Cerebellar nuclear complex (tissue), 1 donor: ENCODE measurements around the gene DDX53.

Experiments used
- DNase-seq, 2 experiments: peaks; one replicate each; lab custom pipeline; 2025; lab: John Stamatoyannopoulos, UW

Gene DDX53

GRCh38 chrX:23052324-23052723, 52.6 kb downstream of the DDX53 start:
- DNase-seq, result no peak
